IMR-90 (cell line): Measurements from ENCODE around the gene CDC14A.

ENCODE experiments used
- CEBPB ChIP-seq: IDR thresholded peaks from 2 replicates; pipeline ENCODE4 v1.6.1; 2012; ENCODE audit warnings: low read depth, low read length, improper control_type of control experiment
- CTCF ChIP-seq: conservative IDR thresholded peaks from 2 replicates; pipeline ENCODE4 v1.5.1; 2012; ENCODE audit warnings: mild to moderate bottlenecking, low read depth, low read length, improper control_type of control experiment

- no peak for TF ChIP-seq CTCF
- TF ChIP-seq CEBPB, result no peak
These were observed 46.4 kb upstream of the CDC14A start for GRCh38 chr1:100305954-100306353.
